Globus pallidus (tissue), 1 donor: Measurements from ENCODE around the gene GFRA1.

ENCODE experiments used
- DNase-seq: peaks from one replicate; pipeline ENCODE4 v3.0.0-alpha.2; 2015; ENCODE audit warnings: low spot score

Gene GFRA1

DNA sequence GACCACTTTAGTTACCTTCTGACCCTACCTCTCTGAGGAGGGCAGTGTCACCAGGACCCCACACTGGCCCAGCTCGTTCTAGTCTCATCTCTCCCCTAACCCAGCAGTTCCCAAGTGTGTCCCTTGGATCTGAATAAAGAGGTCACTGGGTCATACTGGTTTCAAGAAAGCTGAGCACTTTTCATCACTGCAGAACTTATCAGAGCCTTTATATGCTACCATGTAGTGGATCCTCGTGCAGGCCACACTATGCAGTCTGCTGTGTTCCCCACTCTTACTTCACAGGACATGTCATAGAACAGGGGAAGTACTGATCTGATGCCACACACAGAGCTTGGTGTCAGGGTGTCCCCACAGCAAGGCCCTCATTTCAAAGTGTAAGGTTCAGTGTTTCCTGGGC, 113.8 kb downstream of the GFRA1 start:
- DNase-seq = no peak

DNA sequence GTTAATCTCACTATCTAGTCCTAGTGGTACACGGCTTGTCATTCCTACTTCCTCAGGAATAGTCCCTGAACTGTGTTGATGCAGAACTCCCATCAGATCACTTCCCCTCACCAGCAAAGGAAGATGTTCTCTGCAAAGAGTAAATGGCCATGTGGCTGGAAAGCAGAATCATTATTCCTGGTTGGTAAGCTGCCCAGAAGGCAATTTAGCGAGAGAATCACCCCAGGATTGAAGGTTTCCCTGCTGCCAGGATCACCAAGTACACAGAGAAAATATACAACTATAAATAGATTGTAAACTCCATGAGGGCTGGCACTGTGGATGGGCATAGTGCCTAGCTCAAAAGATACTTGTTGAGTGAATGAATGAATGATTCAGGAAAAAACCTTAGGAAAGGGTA, 115.0 kb downstream of the GFRA1 start:
- no peak for DNase-seq

DNA sequence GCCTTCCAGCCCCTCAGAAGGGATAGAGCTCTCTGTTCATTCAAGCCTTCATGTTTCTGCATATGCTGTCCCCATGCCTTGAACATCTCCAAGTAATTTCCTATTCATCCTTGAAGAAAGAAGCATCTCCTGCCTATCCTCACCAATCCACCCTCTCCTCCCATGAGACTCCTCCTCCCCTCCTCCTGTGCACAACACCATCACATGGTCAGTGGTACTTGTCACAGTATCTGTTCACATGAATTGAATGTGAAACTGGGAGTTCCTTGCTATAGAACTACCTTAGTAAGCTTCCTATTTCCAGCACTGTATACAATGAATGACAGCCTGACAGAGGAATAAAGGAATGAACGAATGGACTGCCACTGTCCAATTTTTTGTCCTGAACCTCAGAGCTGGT, 115.5 kb downstream of the GFRA1 start:
- no peak for DNase-seq

DNA sequence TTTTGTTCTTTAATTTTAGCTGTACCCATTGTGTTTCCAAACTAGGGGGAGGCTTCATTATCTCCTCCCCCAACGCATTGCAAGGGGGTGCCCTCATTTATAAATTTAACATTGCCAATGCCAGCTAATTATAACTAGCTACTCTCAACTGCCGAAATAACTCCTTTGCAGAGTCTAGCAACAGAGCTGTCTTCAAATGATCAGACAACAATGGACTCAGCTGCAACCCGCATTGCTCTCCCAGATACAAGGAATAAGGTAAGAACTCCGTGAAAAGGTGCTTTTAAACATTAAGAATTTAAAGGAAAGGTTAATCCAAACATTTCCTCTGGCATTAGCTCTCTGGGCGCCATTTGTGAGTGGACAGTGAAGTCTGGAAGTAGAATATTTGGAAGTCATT, 116.2 kb downstream of the GFRA1 start:
- DNase-seq = no peak

DNA sequence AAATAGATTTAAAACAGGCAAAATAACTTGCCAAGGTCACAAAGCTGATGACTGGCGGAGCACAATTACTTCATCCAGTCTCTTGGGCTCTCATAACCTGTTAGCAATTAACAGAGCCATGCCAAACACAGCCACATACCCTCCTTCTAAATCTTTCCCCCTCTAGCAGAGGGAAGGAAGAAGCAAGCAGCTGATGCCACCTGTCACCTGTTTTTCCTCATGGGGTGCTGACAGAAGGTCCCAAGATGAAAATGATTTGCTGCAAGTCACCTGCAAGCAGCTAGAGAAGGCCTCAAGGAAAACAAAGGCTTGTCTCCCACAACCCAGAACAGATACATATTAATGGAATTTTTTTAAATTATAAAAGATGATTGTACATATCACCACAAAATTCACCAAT, 117.8 kb downstream of the GFRA1 start:
- DNase-seq = no peak

DNA sequence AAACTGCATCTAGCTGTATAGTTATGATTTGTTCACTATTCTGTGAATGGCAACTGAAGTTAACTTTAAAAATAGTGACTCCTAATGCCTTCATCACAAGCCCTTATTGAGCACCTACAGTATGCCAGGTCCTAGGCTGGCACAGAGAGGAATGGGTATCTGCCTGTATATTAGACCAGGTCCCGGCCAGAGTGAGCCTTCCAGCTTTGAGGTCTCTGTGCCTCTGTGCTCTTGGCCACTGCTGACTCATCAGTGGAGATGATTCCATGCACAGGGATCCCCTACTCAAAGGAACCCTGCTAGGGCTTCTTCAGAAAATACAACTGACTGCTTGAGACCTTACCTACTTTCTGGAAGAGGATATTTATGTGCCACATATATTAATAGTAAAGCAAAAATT, 118.4 kb downstream of the GFRA1 start:
- DNase-seq = no peak

DNA sequence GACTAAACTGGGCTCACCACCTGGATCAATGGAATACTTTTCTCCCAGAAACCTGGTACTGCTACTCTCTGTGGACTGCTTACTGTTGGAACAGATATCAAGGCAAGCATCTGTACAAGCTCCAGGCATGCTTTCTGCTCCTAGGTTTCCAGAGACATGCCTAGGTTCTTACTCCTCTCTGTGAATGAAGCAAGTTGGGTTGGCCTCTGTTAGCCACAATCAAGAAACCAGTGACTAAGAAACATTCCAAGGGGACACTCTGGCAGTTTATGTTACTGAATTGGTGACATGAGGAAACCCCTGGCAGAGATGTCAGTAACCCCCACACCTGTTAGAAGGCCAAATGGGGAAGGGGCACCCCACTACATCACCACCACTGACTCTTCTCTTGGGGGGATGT, 121.9 kb downstream of the GFRA1 start:
- no peak for DNase-seq

DNA sequence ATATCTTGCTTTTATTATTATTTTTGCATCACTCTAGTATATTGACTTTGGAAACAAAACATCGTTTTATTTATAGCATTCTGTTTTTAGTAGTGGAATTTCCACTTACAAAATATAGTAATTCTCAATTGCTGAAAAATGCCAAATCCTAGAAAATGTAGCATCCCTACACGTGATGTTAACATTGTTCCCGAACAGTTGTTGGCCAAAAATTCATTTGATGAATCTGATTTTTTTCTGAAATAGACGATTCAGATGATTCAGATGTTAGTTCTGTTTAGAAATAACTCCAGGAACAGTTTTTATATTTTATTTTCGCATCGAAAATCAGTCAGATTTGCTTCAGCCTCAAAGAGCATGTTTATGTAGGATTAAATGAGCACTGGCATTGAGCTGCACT, 122.4 kb downstream of the GFRA1 start:
- DNase-seq = no peak

DNA sequence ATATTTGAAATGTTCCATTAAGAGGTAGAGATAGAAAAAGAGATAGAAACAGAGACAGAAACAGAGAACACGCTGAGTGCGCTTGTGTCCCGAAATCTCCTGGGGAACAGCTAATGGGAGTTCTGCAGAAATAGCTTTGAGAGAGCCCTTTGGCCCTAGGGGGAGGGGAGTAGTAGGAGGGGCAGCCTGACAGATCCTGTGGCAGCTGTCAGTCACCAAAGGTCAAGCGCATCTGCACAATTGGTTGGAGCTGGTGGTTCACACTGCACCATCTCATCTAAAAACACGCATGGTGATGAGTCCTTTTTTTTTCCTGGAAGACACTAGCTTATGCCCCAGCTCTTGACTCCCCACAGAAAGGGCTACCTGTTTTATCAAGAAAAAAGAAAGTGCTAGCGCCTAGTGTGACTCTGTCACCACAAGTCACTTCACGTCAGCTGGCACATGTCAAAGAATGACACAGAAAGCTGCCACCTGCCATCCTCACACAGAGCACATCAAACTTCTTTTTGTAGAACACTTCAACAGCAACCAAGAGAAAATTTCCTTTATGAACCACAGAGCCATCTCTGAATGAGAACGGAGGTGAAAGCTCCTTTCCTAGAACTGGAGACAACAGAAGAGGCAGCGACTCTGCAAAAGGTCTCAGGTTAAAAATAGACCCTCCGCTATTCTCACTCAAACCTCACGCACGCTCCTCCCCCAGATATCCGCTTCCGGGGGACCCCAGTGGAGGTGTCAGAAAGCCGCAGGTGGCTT, 125.7 kb downstream of the GFRA1 start:
- DNase-seq = no peak

DNA sequence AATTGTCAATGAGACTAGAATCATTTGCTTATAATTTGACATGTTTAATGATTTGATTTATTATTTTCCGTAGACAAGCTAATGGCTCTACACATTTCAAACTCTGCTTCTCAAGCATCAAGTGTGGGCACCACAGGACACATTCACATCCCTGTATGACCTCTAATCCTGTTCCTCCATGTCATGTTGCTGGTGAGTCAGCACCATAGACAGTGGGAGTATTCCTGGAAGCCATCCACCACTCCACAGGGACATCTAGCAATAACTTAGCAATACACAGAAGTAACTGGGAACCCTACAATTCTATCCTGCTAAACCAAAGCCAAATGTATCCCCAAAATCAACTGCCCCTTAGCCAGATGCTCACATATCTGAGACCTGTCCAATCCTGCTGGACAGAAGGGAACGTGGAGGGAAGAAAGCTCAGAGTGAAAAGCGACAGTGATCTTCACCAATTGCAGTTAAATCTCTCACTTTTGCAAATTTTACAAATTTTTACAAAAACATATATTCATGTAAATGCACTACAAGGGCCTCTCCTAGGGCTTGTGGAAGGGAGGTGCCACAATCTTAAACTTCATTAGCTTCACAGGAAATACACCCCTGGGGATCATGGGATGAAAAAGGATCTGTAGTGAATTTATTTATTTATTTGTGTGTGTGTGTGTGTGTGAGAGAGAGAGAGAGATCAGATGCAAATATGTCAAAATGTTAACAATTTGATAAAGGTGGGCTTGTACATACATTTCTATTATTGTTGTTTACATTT, 126.5 kb downstream of the GFRA1 start:
- no peak for DNase-seq

DNA sequence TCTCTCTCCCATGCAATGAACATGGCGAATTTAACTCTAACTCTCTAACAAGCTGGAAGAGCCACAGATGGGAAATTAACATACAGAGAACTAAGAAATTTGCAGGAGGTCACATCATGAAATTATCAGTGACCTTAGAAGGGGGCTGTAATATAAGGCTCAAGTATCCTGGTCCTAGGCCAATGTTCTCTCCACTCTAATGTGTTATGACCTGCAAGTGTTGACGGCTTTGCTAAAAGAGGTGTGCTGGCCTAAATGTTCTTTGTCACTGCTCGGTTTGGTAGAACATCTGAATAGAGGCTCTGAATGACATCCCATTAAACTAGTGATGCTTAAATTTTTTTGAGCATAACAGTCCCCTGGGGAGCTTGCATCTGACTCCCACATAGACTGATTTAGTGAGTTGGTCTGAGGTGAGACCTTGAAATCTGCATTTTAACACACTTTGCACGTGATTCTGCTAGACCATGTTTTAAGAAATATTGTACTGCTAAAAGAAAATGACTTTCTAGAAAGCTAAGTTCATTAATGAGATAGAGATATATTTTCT, 129.3 kb downstream of the GFRA1 start:
- no peak for DNase-seq

DNA sequence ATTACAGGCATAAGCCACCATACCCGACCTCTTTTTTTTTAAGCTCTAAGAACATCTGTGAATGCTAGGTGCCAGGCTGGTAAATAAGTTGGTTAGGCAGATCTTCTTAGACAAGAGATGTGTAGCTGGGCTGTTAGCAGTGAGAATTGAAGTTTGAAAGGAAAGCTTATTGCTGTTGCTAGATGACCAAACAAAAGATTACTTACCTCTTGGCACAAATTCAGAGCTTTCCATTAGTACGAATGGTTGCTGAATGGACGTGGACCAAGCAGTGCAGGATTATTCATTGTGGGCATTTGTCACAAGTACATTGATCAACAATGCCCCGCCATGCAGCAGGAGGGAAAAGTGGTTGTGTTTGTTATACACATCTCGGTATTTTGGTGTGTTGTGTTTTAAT, 131.2 kb downstream of the GFRA1 start:
- DNase-seq = no peak

DNA sequence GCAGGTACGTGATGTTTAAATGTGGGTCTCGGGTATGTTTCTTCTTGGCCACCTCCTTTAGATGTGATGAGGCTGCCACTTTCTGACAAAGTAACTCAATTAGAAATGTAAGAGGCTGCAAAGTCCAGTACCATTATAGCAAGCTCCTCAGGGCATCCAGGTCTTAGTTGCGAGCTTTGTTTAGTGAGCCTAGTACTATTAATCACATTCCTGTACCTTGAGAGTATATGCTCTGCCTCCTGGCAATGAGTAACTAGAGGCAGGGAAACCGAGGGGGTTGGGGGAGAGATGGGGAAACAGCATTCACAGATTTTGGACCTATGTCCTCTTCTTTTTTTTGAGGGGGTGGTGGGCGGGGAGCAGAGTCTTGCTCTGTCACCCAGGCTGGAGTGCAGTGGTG, 131.8 kb downstream of the GFRA1 start:
- DNase-seq = no peak

DNA sequence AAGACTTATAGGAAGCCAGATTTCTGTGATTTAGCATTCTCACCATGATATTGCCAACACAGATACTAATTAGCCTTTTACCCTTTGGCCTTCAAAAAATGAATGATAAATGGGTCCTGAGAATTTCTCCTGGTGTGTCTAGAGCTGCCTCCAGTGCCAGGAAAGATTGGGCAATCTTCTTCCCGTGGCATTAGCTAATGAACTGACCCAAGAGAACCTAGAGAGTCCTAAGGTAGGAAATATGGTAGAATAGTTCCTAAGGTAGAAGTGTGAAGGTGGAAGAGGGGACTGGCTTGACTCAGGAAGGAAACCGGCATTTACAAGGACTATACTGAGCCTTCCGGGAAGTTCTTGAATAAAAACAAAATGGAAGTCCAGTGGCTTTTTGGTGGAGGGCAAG, 133.1 kb downstream of the GFRA1 start:
- DNase-seq = no peak

DNA sequence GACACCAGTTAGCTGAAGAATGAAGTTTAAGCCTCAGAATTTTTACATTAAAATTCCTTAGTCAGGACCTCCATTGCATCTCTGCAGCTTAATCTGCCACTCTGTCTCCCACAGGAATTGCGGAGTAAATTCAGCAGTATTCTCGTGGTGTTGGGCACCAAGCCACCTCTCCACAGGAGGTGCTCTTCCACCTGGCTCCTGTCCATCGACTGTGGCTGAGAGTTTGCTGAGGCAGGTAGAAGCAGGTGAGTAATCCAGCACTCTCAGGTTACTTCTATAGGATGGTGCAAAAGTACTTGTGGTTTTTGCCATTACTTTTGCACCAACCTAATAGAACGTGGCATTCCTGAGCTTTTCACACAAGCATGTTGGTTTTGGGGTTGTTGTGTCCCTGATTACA, 134.1 kb downstream of the GFRA1 start:
- no peak for DNase-seq

DNA sequence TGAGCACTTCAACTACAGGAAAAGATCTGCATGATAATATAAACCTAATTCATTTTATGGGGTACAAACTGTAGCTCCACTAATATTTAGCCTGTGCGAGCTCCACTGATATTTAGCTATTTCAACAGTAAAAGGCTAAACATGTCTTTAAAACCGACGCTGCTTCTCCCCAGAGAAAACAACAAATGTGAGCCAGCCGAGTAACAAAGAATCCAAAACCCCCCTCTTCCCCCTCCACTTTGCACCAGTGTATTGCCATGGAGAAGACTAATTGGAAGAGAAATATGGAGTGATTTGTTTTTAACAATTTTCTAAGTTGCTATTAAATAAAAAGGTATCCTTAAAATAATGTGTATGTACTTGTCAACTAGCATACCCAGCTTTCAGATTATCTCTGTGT, 136.7 kb downstream of the GFRA1 start:
- DNase-seq = no peak

DNA sequence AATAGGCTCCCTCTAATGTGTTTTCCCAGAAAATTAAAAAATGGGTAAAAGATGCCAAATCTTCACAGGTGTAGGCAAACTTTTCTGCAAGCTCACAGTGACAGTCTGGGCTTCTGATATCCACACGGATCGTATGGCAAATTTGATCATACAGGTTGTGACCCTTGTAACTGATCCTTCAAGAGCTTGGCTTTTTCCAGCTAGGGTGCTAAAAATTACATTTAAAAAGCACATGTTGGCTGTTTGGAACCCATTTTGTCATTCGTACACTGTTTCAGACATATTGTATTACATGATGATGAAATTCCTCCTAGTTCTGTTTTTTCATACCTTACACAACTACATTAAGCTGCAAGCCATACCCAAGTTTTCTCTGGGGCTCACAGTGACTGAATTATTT, 138.7 kb downstream of the GFRA1 start:
- DNase-seq = no peak

DNA sequence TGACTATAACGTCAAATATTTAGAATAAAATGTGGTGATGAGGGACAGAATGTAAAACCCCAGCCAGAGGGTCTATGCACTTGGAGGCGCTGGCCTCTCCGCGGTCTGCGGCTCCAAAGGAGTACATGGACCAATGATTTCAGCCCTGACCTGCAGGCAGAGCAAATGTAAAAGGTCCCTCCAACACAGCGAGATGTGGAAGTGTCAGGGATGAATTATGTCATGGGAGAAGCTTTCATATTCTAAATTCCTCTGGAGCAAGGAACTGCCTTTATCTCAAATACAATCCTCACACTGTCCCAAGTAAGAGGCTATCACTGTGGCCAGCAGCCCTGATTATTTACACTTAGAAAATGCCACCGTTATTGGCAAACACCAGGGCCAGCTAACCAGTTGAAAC, 139.4 kb downstream of the GFRA1 start:
- DNase-seq = no peak

DNA sequence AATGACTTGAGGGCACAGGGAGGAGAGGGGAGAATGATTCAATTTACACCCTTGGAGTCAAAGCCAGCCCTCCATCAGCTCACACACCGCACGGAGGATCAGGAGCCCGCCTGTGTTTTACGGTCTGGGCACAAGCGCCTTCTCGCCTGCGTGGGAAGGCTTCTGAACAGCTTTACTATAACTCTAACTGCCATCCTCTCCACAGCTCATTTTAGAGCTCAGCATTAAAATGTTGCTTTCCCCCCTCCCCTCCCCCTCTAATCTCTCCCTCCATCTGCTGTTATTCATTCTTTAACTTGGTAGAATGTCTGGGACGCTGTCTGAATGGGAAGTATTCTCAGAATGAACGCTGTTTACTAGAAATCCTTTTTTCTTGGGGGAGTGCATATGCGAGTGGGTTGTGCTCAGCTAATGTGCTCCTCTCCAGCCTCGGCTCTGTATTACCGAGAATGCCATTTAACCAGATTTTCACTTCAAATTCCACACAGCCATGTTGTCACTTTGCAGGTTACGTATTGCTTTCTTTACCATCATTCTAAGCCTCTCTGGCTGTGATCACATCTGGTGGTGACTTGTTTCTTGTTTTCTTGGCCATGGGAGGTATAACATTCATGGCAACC, 140.1 kb downstream of the GFRA1 start:
- DNase-seq = no peak

DNA sequence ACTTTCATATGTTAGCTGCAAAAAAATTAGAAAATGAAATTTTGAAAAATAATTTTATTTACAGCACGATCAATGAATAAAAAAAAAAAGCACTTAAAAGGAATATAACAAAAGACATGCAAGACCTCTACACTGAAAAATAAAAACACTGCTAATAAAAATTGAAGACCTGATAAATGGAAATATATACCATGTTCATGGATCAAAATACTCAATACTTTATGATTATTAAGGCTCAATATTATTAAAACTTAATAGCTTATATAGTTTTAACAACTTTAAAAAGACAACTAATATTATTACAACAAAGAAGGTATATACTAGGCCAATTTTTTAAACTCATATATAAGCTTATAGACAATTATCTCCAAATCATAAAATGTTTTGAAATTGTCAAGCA, 143.0 kb downstream of the GFRA1 start:
- no peak for DNase-seq

DNA sequence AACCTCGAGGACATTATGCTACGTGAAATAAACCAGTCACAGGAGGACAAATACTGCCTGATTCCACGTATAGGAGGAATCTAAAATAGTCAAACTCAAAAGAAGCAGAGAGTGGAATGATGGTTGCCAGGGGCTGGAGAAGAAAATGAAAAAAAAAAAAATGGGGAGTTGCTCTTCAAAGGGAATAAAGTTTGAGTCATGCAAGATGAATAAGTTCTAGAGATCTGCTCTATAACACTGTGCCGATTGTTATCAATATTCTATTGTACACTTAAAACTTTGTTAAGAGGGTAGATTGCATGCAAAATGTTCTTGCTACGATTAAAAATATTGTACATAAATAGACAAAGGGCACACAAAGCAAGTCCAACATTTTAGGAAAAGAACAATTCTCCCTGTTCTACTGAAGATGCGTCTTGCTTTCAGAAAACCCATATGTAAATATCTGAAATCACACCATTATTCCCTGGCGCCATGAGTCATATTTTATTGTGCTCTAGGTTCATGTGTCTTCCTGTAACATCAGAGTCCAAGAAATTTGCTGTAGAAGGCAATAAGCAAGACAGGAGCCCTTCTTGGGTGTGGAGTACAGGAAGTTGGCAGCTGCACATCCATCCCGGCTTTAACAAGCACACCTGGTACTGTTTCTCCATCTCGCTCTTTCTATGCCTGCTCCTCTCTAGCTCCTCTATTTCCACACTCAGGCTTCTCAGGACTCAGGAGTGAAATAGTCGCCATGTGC, 145.9 kb downstream of the GFRA1 start:
- no peak for DNase-seq

DNA sequence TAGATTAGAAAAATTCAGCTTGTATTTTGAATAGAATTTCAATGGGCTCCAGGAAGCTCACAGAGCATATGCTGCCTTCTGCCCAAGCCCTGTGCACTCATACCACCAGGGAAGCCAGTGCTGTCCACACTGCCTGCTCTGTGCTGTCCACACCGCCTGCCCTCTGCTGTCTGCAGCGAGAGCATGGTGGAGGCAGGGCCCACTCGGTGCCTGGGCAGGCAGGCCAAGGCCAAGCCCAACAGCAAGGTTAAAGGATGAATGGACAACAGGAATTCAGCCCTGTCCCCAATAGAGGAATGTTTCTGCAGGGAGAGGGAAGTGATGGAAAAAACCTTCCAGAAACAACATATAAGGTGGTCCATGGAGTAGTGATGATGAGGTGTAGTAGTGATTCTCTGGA, 146.8 kb downstream of the GFRA1 start:
- DNase-seq = no peak
